ENCODE measurements around the gene ZNF512B.
A peak's percentile ranks its signal among the peaks of the same experiment; 100 is the strongest.
"Not testable (repeated sequence)": the region's sequence is repeated elsewhere in the genome, so short reads cannot be mapped to it uniquely, and the experiment has no call there.

The ZNF512B gene, protein sequence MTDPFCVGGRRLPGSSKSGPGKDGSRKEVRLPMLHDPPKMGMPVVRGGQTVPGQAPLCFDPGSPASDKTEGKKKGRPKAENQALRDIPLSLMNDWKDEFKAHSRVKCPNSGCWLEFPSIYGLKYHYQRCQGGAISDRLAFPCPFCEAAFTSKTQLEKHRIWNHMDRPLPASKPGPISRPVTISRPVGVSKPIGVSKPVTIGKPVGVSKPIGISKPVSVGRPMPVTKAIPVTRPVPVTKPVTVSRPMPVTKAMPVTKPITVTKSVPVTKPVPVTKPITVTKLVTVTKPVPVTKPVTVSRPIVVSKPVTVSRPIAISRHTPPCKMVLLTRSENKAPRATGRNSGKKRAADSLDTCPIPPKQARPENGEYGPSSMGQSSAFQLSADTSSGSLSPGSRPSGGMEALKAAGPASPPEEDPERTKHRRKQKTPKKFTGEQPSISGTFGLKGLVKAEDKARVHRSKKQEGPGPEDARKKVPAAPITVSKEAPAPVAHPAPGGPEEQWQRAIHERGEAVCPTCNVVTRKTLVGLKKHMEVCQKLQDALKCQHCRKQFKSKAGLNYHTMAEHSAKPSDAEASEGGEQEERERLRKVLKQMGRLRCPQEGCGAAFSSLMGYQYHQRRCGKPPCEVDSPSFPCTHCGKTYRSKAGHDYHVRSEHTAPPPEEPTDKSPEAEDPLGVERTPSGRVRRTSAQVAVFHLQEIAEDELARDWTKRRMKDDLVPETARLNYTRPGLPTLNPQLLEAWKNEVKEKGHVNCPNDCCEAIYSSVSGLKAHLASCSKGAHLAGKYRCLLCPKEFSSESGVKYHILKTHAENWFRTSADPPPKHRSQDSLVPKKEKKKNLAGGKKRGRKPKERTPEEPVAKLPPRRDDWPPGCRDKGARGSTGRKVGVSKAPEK

DNA sequence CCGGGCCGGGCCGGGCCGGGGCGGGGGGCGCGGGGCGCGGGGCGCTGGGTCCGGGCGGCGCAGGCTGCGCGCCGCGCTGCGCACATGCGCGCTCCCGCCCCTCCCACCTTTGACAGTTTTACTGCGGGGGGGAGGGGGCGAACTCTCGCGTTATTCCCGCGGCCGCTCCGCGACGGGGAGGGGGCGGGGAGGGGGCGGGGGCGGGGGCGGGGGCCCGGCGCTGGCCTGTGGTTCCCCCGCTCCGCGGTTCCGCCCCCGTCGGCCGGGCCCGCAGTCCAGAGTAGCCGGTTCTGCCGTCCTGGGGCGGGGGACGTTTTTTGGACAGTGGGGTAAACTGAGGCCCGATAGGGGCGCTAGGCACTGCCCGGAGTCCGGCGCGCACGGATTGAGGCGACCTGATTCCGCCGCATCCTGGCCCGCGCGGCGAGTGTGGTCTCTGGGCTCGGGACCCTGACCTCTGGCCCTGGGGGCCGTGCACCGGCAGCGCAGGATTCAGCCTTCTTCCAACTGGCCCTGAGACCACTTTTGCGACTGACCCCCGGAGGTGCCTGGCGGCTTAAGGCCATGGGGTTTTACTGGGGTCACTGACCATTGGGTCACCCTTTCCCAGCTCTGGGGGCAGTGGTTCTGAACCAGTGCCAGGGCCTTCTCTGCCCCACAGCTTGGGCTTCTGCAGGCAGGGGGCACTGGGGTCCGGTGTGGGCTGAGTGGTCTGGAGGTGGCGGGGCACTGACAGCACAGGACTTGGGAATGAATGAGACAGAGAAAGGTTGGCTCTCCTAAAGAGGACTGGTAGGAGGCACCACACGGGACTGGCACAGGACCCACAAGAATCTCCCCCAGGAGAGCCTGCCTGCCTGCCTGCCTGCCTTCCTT is at the start of gene ZNF512B:
Gene ZNF512B, minus strand, starts transcription at position 93 of the 876 bp plus-strand sequence. CDS start 1,980 bp downstream, outside the sequence.
- Histone ChIP-seq H3K4me3 (ENCODE audit: low read depth, low read length) (peak within 1 kb of the TSS; percentile 65), H3K27ac (peak within 1 kb of the TSS; percentile 18), H2AFZ (peak within 1 kb of the TSS; percentile 81), H3K9ac (peak within 1 kb of the TSS; percentile 49), H3K4me1 (peaks cover 6% of the 10 kb centered on the region), H3K9me3 (ENCODE audit: control insufficient read depth, low read length) (no peaks in the 10 kb centered on the region), H3K36me3 (ENCODE audit: control insufficient read depth, insufficient read depth, low read length) (peaks cover 7% of the 10 kb centered on the region), H3K4me2 (ENCODE audit: low read length) (peak within 1 kb of the TSS; percentile 96), H3K27me3 (ENCODE audit: control insufficient read depth, insufficient read depth, low read length) (no peaks in the 10 kb centered on the region), H3K79me2 (no peaks in the 10 kb centered on the region)
- TF ChIP-seq, protein P1, sequence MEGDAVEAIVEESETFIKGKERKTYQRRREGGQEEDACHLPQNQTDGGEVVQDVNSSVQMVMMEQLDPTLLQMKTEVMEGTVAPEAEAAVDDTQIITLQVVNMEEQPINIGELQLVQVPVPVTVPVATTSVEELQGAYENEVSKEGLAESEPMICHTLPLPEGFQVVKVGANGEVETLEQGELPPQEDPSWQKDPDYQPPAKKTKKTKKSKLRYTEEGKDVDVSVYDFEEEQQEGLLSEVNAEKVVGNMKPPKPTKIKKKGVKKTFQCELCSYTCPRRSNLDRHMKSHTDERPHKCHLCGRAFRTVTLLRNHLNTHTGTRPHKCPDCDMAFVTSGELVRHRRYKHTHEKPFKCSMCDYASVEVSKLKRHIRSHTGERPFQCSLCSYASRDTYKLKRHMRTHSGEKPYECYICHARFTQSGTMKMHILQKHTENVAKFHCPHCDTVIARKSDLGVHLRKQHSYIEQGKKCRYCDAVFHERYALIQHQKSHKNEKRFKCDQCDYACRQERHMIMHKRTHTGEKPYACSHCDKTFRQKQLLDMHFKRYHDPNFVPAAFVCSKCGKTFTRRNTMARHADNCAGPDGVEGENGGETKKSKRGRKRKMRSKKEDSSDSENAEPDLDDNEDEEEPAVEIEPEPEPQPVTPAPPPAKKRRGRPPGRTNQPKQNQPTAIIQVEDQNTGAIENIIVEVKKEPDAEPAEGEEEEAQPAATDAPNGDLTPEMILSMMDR (IDR thresholded peaks at IDR 0.05) = no peak

DNA sequence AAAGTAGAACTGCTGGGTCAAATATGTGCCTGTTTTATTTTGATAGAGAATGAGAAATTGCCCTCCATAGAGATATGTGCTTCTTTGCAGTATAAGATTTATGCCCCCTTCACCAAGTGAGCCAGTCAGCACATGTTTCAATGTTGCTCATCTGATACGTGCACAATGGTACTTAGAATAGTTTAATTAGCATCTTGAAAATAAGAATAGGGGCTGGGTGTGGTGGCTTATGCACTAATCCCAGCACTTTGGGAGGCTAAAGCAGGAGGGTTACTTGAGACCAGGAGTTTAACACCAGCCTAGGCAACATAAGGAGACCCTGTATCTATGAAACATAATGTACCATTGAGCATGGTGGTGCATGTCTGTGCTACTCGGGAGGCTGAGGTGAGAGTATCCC is 45.9 kb upstream of the ZNF512B start:
- H3K4me1 ChIP-seq = no peaks in the 10 kb centered on the region
- TF ChIP-seq, protein P1 (IDR thresholded peaks at IDR 0.05) = no peak
- H3K9me3 ChIP-seq (ENCODE audit: control insufficient read depth, low read length) = no peaks in the 10 kb centered on the region
- no peak overlapping the region for H3K4me3 ChIP-seq (ENCODE audit: low read depth, low read length)
- no peak overlapping the region for H3K27ac ChIP-seq
- H3K79me2 ChIP-seq = peaks cover 18% of the 10 kb centered on the region
- no peaks in the 10 kb centered on the region for H3K27me3 ChIP-seq (ENCODE audit: control insufficient read depth, insufficient read depth, low read length)
- no peaks in the 10 kb centered on the region for H3K36me3 ChIP-seq (ENCODE audit: control insufficient read depth, insufficient read depth, low read length)
- H2AFZ ChIP-seq = no peak overlapping the region
- H3K4me2 ChIP-seq (ENCODE audit: low read length) = no peak overlapping the region
- H3K9ac ChIP-seq = no peak overlapping the region

DNA sequence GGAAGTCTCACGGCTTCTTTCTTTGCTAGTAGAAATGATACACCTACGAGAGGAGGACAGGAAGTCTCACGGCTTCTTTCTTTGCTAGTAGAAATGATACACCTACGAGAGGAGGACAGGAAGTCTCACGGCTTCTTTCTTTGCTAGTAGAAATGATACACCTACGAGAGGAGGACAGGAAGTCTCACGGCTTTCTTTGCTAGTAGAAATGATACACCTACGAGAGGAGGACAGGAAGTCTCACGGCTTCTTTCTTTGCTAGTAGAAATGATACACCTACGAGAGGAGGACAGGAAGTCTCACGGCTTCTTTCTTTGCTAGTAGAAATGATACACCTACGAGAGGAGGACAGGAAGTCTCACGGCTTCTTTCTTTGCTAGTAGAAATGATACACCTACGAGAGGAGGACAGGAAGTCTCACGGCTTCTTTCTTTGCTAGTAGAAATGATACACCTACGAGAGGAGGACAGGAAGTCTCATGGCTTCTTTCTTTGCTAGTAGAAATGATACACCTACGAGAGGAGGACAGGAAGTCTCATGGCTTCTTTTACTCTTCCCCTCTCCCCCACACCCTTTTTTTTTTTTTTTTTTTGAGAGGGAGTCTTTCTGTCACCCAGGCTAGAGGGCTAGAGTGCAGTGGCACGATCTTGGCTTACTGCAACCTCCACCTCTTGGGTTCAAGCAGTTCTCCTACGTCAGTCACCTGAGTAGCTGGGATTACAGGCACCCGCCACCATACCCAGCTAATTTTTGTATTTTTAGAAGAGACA is 42.8 kb upstream of the ZNF512B start:
- H3K27ac ChIP-seq; H3K36me3 ChIP-seq (ENCODE audit: control insufficient read depth, insufficient read depth, low read length): not testable (repeated sequence)

DNA sequence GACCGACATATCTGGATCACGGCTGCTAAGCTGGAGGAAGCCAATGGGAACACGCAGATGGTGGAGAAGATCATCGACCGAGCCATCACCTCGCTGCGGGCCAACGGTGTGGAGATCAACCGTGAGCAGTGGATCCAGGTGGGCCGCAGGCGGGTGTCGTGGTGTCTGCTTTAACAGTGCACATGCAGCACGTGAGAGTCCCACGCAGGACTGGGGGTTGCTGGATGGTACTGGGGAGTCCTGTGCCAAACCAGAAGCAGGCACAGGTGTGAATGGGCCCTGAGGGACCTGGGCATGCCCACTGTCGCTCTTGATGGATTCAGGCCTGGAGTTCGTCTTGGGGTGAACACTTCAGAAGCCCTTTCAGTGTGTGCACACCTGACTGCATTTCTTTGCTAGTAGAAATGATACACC is 41.6 kb upstream of the ZNF512B start:
- no peaks in the 10 kb centered on the region for H3K36me3 ChIP-seq (ENCODE audit: control insufficient read depth, insufficient read depth, low read length)
- H3K27ac ChIP-seq = no peak overlapping the region
- peaks cover 44% of the 10 kb centered on the region for H3K79me2 ChIP-seq
- no peak overlapping the region for H2AFZ ChIP-seq
- H3K27me3 ChIP-seq (ENCODE audit: control insufficient read depth, insufficient read depth, low read length) = no peaks in the 10 kb centered on the region
- no peak overlapping the region for H3K9ac ChIP-seq
- H3K4me3 ChIP-seq (ENCODE audit: low read depth, low read length) = no peak overlapping the region
- H3K4me2 ChIP-seq (ENCODE audit: low read length) = no peak overlapping the region
- no peaks in the 10 kb centered on the region for H3K4me1 ChIP-seq
- TF ChIP-seq, protein P1 (IDR thresholded peaks at IDR 0.05) = no peak
- no peaks in the 10 kb centered on the region for H3K9me3 ChIP-seq (ENCODE audit: control insufficient read depth, low read length)

More for the DNA sequence above, 42.8 kb upstream of the ZNF512B start:
- not testable (repeated sequence) for H3K4me2 ChIP-seq (ENCODE audit: low read length); H3K9me3 ChIP-seq (ENCODE audit: control insufficient read depth, low read length); H3K27me3 ChIP-seq (ENCODE audit: control insufficient read depth, insufficient read depth, low read length); H2AFZ ChIP-seq; H3K4me1 ChIP-seq; H3K9ac ChIP-seq; H3K4me3 ChIP-seq (ENCODE audit: low read depth, low read length)
- peaks cover 39% of the 10 kb centered on the region for H3K79me2 ChIP-seq

All from parathyroid adenoma (tissue), 2 donors.